ENCODE measurements around the gene IQSEC3.
"Not testable (repeated sequence)": the region's sequence is repeated elsewhere in the genome, so short reads cannot be mapped to it uniquely, and the experiment has no call there.

The IQSEC3 gene

GRCh38 chr12:182381-182892 is 115.9 kb downstream of the IQSEC3 start:
- DNase-seq, result no peak

GRCh38 chr12:184811-185575 is 118.4 kb downstream of the IQSEC3 start:
- DNase-seq, result no peak

- DNase-seq, result no peak
These were observed 119.0 kb downstream of the IQSEC3 start for GRCh38 chr12:185576-185955.

GRCh38 chr12:186006-186625 is 119.5 kb downstream of the IQSEC3 start:
- no peak for DNase-seq

- DNase-seq, result not testable (repeated sequence)
These were observed 121.7 kb downstream of the IQSEC3 start for GRCh38 chr12:187986-188909.

GRCh38 chr12:188910-189621 is 122.5 kb downstream of the IQSEC3 start:
- DNase-seq, result peak; percentile 37 to 51

- DNase-seq, result no peak
These were observed 123.0 kb downstream of the IQSEC3 start for GRCh38 chr12:189622-189962.

- DNase-seq, result no peak
These were observed 124.3 kb downstream of the IQSEC3 start for GRCh38 chr12:190881-191280.

GRCh38 chr12:191541-191940 is 125.0 kb downstream of the IQSEC3 start:
- DNase-seq, result no peak

GRCh38 chr12:193261-193660 is 126.7 kb downstream of the IQSEC3 start:
- DNase-seq, result no peak

GRCh38 chr12:194276-194675 is 127.7 kb downstream of the IQSEC3 start:
- DNase-seq, result no peak

- DNase-seq, result no peak
These were observed 128.6 kb downstream of the IQSEC3 start for GRCh38 chr12:195156-195555.

- no peak for DNase-seq
These were observed 129.4 kb downstream of the IQSEC3 start for GRCh38 chr12:195951-196350.

GRCh38 chr12:196436-196835 is 129.9 kb downstream of the IQSEC3 start:
- no peak for DNase-seq

- DNase-seq, result no peak
These were observed 130.8 kb downstream of the IQSEC3 start for GRCh38 chr12:197347-197746.

GRCh38 chr12:197911-198695 is 131.5 kb downstream of the IQSEC3 start:
- DNase-seq, result no peak

GRCh38 chr12:198705-199104 is 132.1 kb downstream of the IQSEC3 start:
- no peak for DNase-seq

- no peak for DNase-seq
These were observed 134.8 kb downstream of the IQSEC3 start for GRCh38 chr12:201361-201760.

GRCh38 chr12:202081-202731 is 135.6 kb downstream of the IQSEC3 start:
- DNase-seq, result no peak

GRCh38 chr12:203074-203461 is 136.5 kb downstream of the IQSEC3 start:
- DNase-seq, result no peak

GRCh38 chr12:203462-204260 is 137.1 kb downstream of the IQSEC3 start:
- DNase-seq, result no peak
